Tibial nerve (tissue), 3 donors: ENCODE results near the gene B4GALNT1.

Source experiments
- POLR2A ChIP-seq, 2 donors: fragments of 450-650 bp; IDR thresholded peaks; one replicate each; pipeline ENCODE4 v1.6.1; 2017; ENCODE audit warnings: antibody characterized with exemption in 2 of 2, mild to moderate bottlenecking in 2 of 2, moderate library complexity in 2 of 2
- TF ChIP-seq, protein P1 (sequence below), 5 experiments: fragments of 200-600 bp in 3 of 5; fragments of 450-650 bp in 2 of 5; sonication (generic) in 3 of 5; IDR thresholded peaks; one replicate each; pipeline ENCODE4 v1.5.1; 2016 to 2019; ENCODE audit warnings: antibody characterized with exemption in 5 of 5, mild to moderate bottlenecking in 3 of 5, moderate library complexity in 2 of 5

DNA sequence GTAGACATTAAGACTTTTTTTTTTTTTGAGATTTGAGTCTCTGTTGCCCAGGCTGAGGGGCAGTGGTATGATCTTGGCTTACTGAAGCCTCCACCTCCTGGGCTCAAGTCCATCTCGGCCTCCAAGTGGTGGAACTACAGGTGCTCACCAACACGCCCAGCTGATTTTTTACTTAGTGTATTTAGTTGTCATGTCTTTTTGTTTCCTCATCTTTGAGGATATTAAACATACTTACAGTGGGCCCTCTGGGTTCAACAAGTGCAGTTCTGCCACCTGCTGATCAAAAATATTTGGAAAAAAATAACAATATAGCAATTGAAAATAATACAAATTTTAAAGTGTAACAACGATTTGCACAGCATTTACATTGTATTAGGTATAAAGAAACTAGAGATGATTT is 4.4 kb upstream of the B4GALNT1 start:
- TF ChIP-seq POLR2A (IDR thresholded peaks at IDR 0.05), result no peak
- TF ChIP-seq, protein P1, sequence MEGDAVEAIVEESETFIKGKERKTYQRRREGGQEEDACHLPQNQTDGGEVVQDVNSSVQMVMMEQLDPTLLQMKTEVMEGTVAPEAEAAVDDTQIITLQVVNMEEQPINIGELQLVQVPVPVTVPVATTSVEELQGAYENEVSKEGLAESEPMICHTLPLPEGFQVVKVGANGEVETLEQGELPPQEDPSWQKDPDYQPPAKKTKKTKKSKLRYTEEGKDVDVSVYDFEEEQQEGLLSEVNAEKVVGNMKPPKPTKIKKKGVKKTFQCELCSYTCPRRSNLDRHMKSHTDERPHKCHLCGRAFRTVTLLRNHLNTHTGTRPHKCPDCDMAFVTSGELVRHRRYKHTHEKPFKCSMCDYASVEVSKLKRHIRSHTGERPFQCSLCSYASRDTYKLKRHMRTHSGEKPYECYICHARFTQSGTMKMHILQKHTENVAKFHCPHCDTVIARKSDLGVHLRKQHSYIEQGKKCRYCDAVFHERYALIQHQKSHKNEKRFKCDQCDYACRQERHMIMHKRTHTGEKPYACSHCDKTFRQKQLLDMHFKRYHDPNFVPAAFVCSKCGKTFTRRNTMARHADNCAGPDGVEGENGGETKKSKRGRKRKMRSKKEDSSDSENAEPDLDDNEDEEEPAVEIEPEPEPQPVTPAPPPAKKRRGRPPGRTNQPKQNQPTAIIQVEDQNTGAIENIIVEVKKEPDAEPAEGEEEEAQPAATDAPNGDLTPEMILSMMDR (IDR thresholded peaks at IDR 0.05), result peak in 1 of 5 experiments; percentile 6
